Activated CD4-positive, alpha-beta T cell treated with anti-CD3 and anti-CD28 coated beads for 24 hours (primary cell): ENCODE data around the gene GNB4.

Experiments used
- DNase-seq, 2 donors: peaks; one replicate each; pipeline ENCODE4 v3.0.0-alpha.2; 2020; ENCODE audit warnings: low read depth in 2 of 2

The GNB4 gene

DNA sequence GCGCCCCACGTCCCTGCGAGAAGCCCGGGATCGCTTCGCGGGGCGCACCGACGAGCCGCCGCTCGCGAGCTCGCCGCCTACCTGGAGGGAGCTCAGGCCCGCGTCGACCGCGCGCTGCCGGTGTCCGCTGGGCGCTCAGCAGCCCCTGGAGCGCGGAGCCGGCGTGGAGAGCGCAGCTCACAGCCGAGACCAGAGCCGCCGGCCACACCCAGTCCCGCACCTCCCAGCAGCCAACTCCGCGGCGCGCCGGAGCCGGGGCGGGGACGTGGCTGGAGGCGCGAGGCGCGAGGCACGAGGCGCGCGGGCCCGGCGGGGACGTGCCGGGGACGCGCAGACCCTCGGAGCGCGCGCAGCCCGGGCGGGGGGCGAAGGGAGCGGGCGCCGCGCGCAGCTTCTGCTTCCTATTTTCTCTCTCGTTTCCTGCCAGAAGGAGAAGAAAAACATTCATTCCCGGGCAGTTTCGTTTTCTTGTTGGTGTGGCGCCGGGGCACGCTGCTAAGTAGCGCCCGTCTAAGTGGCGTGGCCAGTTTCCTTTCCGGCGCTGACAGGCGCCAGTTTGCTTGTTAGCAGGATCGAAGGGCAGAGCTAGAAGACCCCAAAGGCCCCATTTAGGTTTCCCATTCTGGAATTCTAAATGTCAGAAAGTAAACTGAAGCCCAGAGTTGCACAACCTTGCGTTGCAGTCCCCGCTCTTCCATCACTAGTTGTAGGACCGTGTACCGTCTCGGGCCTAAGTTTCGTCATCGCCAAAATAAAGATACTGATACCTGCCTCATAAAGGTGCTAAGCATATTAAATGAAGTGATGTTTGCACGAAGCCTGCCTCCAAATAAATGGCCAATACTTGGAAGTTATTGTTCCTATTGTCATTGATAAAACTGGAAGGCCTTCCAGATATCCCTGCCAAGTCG, at the start of gene GNB4:
Gene GNB4, minus strand, starts transcription at position 206 of the 911 bp plus-strand sequence. CDS start 25,270 bp downstream, outside the sequence.
- DNase-seq: peak in 1 of 2 donors; percentile 10

DNA sequence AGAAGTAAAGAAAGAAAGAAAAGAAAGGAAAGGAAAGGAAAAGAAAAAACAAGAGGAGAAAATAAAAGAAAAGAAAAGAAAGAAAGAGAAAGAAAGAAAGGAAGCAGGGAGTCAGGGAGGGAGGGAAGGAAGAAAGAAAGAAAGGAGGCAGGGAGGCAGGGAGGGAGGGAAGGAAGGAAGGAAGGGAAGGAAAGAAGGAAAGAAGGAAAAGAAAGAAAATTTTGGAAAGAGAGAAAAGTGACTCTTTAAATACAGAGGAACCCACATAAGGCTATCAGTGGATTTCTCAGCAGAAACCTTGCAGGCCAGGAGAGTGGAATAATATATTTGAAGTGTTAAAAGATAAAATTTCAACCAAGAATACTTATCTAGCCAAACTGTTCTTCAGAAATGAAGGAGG, 44.2 kb upstream of the GNB4 start:
- no peak for DNase-seq

- DNase-seq: no peak
Observed at GRCh38 chr3:179493260-179493659, 42.0 kb upstream of the GNB4 start.

DNA sequence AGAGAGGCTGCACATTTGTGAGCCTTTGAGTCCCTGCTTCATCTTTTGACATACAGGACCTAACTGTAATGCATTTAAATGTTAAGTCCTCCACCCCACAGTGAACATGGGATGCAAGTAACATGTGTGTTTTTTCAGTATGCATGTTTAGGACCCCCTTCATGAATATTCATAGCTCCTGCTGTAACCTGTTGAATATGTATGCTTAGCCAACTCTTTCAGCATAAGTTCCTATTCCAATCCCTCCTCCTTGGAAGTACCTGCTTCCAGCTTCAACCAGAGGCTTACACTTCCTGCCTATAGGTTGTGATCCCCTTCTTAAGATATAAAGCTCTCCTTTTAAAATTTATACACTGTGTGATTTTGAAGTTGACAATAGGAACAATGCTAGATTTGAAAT, 36.9 kb upstream of the GNB4 start:
- DNase-seq: no peak

DNA sequence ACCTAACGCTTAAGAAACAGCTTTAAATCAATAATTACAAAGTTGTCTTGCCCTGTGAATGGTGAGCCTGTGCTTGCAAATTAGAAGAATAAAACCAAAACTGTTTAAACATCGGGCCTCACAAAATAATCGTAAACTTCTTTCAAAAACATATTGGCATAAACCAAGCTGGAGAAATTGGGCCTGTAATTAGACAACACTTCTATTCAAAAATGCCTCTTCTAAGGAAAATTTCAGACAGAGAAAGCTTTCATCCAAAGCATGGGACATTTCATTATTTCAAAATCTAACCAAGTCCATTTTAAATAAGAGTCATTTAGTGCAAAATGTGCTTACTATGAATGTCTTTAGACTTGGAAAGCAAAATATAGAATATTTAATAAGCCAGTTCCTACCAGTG, 35.5 kb upstream of the GNB4 start:
- no peak for DNase-seq

DNA sequence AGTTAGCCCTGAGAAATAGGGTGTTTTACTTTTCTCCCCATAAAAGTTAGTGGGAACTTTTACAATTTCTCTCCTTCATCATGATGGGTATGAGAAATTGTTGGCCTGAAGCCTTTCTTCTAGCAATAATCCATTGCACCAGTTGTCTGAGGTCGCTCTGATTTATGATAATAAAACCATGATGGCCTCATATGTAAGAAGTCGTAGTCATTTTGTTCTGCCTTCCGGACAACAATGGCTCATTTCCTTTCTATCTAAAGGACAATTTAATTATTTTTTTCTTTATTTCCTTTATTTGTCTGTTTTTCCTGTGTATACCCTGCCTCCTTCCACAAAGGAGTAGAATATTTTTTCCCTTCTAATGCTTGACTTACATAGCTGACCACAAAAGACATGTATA, 31.6 kb upstream of the GNB4 start:
- DNase-seq: no peak

DNA sequence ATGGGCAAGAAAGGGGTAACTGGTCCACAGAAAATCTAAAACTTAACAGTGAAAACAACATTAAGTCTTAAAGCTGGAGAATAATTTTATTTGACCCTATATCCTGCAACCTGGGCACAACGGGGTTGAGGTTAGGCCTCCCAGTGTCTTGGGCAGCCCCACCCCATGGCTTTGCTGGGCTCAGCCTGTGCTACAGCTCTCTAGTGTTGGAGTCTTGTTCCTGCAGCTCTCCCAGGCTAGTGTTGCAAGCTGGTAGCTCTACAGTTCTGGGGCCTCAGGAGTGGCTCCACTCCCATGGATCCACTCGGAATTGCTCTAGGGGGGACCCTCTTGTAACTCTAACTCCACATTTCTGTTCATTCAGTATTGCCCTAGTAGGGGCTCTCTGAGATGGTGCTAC, 24.9 kb upstream of the GNB4 start:
- no peak for DNase-seq

DNA sequence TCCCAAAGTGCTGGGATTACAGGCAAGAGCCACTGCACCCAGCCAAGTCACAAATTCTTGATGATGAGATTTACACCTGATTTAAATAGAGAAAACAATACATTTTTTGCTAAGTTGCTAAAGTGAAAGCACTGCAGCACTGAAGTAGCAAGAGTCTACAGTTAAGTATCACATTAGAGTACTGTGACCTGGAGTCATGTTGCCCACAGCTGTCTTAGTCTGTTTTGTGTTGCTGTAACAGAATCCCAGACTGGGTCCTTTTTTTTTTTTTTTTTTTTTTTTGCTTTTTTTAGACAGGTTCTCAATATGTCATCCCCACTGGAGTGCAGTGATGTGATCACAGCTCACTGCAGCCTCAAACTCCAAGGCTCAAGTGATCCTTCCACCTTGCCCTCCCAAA, 23.2 kb upstream of the GNB4 start:
- DNase-seq: no peak

DNA sequence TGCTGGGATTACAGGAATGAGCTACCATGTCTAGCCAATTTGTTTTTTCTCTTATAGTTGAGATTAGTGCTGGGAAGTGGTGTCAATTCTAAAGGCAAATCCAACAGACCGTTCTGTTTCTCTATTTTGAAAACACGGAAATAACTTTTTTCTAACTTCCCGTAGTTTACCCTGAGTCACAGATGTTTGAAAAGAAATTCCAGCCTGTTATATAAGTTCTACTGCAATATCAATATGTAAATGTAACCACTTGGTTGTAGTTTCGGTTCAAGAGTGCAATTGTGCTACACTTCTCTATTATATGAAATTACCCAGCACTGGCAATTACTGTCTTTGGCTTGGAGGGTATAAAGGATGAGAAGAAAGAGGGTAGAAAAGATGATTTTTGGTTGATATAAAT, 22.3 kb upstream of the GNB4 start:
- no peak for DNase-seq

DNA sequence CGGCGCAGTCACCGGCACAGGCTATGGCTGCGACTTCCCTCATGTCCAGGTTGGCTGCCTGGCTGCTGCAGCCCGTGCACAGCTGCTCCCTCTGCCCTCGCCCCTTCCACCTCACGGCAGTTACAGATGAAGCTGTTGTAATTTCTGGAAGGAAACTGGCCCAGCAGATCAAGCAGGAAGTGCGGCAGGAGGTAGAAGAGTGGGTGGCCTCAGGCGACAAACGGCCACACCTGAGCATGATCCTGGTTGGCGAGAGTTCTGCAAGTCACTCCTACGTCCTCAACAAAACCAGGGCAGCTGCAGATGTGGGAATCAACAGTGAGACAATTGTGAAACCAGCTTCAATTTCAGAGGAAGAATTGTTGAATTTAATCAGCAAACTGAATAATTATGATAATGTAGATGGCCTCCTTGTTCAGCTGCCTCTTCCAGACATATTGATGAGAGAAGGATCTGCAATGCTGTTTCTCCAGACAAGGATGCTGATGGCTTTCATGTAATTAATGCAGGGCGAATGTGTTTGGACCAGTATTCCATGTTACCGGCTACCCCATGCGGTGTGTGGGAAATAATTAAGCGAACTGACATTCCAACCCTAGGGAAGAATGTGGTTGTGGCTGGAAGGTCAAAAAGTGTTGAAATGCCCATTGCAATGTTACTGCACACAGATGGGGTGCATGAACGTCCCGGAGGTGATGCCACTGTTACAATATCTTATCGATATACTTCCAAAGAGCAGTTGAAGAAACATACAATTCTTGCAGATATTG, 13.2 kb upstream of the GNB4 start:
- no peak for DNase-seq

DNA sequence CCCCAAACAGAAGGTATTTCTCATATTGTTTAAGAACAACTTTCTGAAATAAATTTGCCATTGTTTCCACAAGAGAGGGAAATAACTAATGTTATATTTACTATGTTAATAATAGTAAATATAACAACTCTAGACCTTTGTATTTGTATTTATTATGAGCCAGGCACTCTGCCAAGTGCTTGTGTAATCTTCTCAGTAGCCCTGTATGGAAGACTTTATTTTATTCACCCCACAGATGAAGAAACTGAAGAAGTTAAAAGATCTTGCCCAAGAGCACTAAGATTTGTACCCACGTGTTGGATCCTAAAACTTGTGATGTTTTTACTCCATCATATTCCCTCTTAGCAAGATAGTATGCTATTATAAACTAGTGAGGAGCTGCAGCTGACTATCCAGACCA, 12.0 kb upstream of the GNB4 start:
- no peak for DNase-seq

DNA sequence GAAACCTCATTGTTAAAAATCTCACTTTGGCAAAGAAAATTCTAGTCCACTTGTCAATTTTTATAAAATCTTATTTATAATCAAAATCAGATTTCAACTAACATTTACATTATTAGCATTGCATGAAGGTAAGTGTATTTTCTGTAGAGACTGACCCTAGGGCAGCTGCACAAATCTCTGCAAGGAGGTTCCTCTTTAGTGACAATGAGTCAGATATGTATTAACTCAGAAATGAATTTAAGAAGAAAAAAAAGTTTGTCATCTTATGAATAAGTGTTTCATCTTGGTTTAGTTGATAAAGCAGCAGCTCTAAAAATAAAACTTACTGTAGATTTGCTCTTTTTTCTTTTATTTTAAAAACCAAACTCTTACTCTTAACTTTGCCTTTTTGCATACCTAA, 9.0 kb upstream of the GNB4 start:
- no peak for DNase-seq

GRCh38 chr3:179455954-179456353, 4.7 kb upstream of the GNB4 start:
- DNase-seq: no peak

GRCh38 chr3:179454887-179455286, 3.6 kb upstream of the GNB4 start:
- DNase-seq: no peak

DNA sequence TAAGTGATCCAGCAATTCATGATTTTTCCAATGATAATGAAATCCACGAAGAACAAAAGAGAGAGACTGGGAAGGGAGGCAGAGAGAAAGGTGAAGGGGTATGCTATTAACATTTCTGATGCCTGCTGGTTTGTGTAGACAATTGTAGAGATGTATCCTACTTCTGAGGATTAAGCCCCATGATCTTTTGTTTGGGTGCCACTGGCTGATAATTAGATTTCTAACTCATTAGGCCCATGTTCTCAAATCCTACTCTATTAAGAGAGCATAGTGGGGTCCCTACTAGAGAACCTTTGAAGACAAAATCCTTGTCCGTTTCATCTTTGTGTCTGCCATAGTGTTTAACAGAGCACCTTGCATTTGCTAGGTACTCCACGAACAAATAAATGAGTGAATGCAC, 2.7 kb upstream of the GNB4 start:
- DNase-seq: no peak

- DNase-seq: no peak
Observed at GRCh38 chr3:179452872-179453271, 1.6 kb upstream of the GNB4 start.

- no peak for DNase-seq
Observed at GRCh38 chr3:179452176-179452564, 900 bp upstream of the GNB4 start.

- DNase-seq: no peak
Observed at GRCh38 chr3:179450901-179451264, 387 bp downstream of the GNB4 start.

- DNase-seq: no peak
Observed at GRCh38 chr3:179450261-179450701, 989 bp downstream of the GNB4 start.

GRCh38 chr3:179449636-179450035, 1.6 kb downstream of the GNB4 start:
- DNase-seq: no peak

DNA sequence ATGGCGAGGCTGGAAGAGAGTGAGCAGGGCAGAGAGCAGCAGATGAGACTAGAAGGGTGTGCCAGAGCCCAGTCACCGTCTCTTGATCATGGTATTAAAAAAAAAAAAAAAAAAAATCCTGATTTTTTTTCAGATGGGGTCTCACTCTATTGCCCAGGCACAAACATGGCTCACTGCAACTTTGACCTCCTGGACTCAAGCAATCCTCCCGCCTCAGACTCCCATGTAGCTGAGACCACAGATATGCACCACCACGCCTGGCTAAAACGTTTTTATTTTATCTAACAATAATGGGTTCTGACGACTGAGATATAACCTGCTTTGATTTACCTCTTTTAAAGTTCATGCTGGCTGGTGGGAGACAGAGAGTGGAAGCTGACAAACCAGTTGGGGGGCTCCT, 4.0 kb downstream of the GNB4 start:
- no peak for DNase-seq

GRCh38 chr3:179446501-179446900, 4.8 kb downstream of the GNB4 start:
- DNase-seq: no peak

GRCh38 chr3:179438841-179439240, 12.4 kb downstream of the GNB4 start:
- no peak for DNase-seq
